ENCODE results near the gene SLC2A8.
A peak's percentile ranks its signal among the peaks of the same experiment; 100 is the strongest.

SLC2A8 gene

DNA sequence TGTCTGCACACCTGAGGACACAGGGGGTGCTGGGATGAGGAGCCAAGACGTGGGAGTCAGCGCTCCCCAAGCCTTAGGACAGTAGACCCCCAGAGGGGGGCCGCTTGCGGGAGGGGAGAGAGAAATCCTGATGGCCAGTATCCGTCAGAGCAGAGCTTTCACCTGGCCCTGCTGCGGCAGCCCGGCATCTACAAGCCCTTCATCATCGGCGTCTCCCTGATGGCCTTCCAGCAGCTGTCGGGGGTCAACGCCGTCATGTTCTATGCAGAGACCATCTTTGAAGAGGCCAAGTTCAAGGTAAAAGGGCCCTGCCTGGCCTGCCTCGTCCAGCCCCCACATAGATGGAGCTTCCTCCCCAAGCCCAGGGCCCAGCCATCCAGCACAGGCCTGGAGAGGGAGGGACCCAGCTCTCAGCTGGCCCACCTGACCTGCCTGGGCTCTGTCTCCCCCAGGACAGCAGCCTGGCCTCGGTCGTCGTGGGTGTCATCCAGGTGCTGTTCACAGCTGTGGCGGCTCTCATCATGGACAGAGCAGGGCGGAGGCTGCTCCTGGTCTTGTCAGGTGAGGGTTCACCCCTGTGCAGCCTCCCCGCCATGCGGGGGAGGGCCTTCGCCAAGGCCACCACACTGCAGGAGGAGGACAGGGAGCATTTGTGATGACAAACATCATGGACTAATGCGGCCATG, 6.7 kb downstream of the SLC2A8 start:
- no peak for DNase-seq (ENCODE audit: low read depth in 2 of 2)

DNA sequence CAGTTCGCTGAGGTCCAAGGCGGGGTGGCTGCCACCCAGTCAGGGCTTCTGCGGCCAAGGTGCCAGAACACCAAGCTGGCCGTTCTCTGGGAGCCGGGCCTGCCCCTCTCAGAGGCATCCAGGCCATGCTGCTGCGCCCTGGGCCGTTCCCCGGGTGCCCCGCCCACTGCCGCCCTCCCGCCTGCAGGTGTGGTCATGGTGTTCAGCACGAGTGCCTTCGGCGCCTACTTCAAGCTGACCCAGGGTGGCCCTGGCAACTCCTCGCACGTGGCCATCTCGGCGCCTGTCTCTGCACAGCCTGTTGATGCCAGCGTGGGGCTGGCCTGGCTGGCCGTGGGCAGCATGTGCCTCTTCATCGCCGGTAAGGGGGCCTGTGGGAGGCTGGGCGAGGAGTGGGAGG, 7.7 kb downstream of the SLC2A8 start:
- no peak for DNase-seq (ENCODE audit: low read depth in 2 of 2)

DNA sequence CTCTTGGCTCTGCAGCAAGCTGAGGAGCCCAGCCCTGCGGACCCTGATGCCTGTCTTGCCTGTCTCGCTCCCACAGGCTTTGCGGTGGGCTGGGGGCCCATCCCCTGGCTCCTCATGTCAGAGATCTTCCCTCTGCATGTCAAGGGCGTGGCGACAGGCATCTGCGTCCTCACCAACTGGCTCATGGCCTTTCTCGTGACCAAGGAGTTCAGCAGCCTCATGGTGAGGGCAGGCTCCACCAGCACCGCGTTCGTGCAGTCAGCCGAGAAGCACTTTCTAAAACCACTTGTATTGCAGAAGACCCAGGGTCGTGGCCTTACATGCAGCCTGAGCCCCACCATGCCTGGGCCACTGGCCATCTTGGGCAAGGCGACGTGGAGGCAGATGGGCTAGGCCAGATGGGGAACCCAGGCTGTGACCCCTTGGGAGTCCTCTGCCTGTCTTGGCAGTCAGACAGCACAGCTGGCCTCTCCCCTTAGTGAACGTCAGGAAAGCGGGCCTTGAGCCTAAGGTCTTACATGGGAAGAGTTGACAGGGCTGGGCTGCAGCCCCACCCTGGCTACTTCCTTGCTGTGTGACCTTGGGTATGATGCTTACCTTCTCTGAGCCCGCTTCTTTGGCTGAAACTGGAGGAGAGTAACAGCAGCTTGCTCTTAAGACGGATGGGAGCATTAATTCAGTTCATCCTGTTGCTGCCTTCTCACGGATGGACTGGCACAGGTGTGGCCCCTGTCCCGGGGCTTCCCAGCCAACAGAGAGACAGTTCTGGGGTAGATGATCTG, 8.6 kb downstream of the SLC2A8 start:
- no peak for DNase-seq (ENCODE audit: low read depth in 2 of 2)

DNA sequence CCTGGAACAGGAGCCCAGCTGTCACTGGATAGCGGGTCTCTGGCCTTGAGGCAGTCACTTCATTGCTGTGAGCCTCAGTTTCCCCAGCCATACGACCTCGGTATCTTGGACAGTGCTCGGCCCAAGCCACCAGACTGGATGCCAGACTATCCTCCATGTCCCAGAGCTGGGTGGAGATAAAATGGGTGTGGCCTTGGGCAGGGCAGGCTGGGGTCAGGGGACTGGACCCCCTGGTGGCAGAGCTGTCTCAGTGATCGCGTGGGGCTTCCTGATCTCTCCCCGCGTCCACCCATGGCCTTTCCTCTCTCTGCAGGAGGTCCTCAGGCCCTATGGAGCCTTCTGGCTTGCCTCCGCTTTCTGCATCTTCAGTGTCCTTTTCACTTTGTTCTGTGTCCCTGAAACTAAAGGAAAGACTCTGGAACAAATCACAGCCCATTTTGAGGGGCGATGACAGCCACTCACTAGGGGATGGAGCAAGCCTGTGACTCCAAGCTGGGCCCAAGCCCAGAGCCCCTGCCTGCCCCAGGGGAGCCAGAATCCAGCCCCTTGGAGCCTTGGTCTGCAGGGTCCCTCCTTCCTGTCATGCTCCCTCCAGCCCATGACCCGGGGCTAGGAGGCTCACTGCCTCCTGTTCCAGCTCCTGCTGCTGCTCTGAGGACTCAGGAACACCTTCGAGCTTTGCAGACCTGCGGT, 10.0 kb downstream of the SLC2A8 start:
- DNase-seq (ENCODE audit: low read depth in 2 of 2), result no peak

DNA sequence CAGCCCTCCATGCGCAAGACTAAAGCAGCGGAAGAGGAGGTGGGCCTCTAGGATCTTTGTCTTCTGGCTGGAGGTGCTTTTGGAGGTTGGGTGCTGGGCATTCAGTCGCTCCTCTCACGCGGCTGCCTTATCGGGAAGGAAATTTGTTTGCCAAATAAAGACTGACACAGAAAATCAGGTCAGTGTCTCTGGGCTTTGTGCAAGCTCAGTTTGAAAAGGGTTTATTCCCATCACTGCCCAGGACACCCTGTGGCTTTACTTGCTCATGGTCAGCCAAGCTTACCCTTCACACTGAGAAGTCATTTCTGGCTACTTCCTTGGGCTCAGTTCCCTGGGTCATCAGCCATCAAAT, 10.5 kb downstream of the SLC2A8 start:
- no peak for DNase-seq (ENCODE audit: low read depth in 2 of 2)

DNA sequence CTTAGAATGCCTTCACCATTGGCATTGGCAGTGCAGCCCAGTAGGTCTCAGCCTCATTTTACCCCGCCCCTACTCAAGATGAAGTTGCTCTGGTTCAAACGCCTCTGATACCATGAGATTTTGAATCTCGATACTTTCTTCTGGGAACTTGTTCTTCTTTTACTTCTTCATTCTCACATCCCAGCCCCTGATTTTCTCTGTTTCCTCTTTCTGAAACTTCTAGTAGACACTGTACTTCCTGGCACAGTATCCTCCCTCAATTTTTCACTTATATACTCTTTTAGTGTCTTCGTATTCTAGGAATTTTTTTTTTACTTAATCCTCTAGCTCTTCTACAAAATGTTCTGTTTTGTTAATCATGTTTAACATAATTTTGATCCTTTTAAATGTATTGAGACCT, 14.2 kb downstream of the SLC2A8 start:
- no peak for DNase-seq (ENCODE audit: low read depth in 2 of 2)

DNA sequence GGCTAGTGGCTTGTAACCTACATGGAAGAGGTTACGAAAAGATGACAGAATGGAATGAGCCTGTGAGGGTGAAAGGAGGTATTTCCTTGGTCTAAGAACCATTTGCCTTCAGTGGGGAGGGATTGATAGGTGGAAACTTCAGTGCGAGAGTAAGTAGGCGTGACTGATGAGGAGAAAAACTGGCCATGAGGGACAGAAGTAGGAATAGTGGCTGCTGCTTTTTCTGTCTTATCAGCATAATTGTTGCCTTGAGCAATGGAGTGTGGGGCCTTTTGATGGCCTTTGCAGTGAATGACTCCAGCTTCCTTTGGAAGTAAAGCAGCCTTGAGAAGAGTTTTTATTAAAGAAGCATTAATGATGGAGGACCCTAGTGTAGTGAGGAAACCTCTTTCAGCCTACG, 18.2 kb downstream of the SLC2A8 start:
- no peak for DNase-seq (ENCODE audit: low read depth in 2 of 2)

DNA sequence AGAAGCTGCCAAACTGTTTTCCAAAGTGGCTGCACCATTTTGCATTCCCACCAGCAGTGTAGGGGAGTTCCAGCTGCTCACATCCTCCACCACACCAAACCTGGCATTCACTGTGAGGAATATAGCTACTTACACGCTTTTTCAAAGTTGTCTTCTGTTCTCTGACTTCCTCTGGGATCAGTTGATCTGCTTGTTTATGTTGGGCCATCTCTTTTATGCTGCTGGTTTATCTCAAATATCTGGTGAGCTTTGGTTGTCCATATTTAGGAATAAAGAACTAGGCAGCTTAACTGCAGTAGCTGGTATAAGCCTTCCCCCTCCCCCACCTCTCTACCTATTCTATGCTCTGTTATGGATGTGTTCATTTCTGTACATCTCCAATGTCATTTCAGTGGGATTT, 18.7 kb downstream of the SLC2A8 start:
- no peak for DNase-seq (ENCODE audit: low read depth in 2 of 2)

DNA sequence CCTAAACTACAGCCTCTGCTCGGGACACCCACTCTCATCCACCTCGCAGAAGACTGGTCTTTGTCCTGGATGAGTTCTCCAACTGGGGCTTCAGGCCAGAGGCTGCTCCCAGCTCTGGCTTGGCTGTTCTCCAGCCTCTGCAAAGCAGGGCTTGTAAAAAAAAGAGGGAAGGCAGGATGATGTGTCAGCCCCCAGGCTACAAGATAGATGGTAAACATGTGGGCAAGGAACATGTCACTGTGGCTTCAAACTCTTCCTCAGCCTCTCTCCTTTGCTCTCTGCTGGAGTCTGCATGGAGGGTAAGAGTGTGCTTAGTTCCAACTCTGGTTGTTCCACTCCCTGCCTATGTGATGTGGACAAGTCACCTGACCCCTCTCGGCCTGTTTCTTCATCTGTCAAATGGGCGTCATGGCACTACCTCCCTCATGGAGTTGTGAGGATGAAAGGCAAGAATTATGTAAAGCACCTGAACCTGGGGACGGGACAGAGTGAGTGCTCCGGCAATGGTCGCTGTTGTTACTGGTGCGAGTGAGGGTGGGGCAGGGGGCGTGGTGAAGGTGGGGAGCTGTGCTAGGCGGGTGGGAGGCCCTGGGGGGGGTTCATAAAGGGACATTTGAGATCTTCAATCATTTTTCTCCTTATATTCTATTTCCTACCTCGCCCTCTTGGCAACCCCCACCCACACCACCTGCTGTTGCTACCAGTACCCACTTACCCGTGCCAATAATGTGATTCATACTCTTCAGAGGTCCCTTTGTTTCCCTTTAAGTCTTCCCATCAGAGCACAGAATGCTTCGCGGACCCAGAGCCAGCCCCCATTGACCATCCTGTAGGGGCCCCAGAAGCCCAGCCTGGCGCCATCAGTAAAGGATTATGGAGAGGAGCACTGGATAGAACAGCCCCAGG, 20.4 kb downstream of the SLC2A8 start:
- DNase-seq (ENCODE audit: low read depth in 2 of 2), result no peak

DNA sequence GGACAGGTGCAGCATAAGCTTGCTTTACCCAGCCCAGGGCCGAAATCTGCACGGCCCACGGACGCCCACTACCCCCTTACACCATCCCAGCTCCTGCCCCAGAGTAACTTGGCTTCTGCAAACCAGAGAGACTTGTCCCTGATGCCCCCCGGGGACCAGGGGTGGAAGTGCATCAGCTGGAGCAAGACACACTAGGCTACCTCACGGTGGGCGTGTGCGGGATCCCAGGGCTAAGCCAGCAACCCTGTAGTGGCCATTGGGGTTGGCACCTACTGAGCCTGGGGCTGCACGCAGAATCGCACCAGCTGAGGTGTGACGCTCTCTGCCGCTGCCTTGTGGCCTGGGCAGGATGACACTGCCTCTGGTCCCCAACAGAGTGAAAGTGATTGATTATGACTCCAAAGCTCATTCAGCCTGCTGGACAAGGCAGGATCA, 21.1 kb downstream of the SLC2A8 start:
- no peak for DNase-seq (ENCODE audit: low read depth in 2 of 2)

DNA sequence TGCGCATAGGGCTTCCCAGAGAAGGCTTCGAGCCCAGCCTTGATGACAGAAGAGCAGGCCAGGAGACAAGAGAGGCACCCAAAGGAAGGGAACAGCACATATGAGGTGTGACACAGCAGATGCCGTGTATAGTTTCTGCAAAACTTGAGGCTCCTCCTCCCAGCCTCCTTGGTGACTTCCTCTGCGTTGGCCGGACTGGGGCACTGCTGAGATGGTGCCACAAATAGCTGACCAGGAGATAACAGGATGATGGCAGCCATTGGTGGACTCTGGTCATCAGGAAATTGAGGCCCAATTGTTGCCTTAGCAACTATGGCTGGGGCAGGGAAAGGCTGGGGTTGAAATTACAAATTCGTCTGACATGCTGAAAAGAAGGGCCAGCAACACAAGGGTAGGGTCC, 22.4 kb downstream of the SLC2A8 start:
- DNase-seq (ENCODE audit: low read depth in 2 of 2), result no peak

DNA sequence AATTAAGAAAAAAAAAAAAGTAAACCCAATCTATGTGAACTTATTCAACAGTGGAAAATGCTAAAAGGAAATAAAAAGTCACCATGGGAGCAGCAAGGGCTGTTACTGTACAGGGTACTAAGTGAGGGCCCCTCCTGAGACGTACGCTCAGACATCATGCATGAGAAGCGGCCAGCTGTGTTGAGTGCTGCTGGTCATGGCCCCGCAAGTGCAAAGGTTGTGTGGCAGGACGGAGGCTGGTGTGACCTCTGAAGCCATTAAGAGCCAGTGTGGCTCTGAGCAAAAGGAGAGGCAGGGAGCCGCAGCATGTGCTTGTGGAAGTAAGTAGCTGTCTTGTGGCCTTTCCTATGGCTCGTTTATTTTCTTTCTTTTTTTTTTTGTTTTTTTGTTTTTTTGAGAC, 24.1 kb downstream of the SLC2A8 start:
- DNase-seq (ENCODE audit: low read depth in 2 of 2), result no peak

DNA sequence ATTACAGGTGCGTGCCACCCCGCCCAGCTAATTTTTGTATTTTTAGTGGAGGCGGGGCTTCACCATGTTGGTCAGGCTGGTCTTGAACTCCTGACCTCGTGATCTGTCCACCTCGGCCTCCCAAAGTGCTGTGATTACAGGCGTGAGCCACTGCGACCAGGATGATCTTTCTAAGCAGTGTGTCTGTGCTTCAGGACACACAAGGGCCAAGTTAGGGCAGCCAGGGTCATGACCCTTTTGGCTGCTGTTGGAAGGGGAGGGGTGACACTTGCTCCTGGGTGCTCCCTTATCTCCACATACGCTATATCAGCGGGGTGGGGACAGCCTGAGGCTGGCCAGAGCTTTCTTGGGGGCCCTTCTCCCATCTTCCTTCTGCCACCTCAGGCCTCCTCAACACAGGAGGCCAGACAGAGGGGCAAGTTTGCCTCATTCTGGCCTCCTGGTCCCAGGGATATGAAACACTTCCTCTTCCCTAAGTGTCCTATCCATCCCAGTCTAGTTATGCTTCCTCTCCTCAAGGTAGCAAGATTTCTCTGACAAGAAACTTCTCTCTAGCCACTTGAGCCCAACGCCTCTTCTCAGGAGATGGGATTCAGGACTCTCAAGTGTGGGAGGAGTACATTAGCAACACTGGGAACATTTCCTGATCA, 25.3 kb downstream of the SLC2A8 start:
- no peak for DNase-seq (ENCODE audit: low read depth in 2 of 2)

DNA sequence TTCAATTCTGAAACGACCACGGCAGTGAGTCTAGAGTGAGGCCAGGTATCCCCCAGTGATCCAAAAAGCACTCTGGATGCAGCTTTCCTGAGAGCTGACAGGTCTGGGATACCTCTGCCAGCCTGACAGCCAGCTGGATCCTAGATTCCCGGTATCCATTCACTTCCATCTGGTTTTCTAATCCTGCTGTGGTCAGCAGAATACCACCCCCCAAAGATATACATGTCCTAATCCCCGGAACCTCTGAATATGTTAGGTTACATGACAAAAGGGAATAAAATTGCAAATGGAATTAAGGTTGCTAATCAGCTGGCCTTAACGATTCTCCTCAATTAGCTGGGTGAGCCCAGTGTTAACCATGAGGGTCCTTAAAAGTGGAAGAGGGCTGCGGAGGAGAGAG, 25.8 kb downstream of the SLC2A8 start:
- DNase-seq (ENCODE audit: low read depth in 2 of 2), result no peak

DNA sequence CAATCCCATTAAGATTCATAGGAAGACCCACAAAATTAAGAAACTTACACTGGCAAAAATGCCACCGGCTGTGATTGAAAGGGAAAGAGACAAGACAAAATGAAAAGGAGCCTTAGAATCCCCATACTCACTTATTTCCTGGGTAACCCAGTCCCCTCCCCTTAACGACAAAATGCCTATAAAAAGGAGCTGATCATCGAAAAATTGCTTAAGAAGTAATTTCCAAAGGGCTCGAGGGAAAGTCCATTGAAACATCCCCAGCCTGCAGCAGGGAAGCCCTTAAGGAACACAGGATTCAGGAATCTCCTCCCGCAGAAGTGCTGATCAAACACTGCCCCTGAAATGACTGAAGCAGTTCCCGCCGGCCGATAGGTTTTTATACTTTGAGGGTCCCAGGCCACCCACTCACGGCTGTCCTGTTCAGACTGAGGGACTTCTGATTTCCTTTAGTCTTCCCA, 26.5 kb downstream of the SLC2A8 start:
- DNase-seq (ENCODE audit: low read depth in 2 of 2), result no peak

DNA sequence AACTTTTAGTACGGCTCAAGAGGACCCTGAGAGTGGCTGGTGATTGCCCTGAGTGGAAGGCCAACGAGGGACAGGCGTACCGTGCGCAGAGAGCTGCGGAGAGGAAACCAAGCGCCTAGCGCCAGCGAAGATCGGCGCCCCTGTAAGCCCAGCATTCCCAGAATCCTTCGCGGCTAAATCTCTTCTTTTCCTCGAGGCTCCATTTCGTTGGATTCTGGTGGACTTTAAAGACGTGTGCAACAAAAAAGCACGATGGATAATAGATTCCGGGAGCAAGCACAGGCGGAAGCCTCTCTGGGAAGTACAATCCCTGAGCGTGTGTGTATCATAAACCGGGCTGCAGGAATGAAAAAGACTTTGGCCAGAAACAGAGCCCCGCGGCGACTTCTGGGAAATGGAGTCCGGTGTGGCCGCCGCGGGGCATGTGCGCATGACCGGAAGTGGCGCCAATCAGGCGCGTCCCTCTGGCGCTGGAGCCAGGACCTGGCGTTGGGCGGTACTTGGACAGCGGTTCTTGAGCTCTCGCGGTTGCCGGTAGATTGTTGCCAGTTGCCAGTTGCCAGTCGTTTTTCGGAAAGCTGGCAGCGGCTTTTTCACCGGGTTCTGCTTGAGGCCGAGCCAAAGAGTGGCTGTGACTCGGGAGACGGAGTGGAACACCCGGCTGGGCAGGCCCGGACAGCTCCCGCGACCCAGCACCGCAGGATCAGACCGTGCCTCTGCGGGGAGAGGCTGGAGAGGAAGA, 27.1 kb downstream of the SLC2A8 start, which contains the start of gene ZNF79:
TSS of gene ZNF79 (plus strand) at position 449 of the 742 bp plus-strand sequence. CDS start 406 bp downstream, outside the sequence.
- peak; percentile 69 to 79 for DNase-seq (ENCODE audit: low read depth in 2 of 2)

DNA sequence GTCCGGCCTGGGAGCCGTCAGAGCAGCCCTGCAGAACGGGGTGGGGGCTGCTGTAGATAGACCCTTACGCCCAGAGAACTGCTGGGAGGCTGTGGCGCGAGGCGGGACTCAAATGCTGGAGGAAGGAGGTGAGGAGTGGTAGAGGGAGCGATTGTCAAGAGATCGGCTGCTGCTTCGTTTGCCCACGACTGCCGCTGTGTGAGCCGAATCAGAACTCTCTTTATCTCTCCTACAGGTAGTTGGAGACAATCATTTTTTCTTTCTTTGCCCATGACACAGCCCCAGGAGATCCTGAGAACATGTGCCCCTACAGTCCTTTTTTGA, 27.7 kb downstream of the SLC2A8 start:
- no peak for DNase-seq (ENCODE audit: low read depth in 2 of 2)

DNA sequence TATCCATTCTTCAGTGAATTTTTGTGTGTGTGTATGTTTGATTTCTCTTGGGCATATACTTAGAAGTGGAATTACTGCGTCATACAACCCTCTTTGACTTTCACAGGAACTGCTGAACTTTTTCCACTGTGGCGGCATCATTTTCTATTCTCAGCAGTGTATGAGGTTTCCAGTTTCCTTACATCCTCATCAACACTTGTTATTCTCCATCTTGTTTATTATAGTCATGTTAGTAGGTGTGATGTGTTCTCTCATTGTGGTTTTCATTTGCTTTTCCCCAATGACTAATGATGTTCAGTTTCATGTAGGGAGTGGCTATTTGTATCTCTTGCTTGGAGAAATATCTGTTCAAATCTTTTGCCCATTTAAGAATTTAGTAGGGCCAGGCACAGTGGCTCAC, 29.8 kb downstream of the SLC2A8 start:
- no peak for DNase-seq (ENCODE audit: low read depth in 2 of 2)

DNA sequence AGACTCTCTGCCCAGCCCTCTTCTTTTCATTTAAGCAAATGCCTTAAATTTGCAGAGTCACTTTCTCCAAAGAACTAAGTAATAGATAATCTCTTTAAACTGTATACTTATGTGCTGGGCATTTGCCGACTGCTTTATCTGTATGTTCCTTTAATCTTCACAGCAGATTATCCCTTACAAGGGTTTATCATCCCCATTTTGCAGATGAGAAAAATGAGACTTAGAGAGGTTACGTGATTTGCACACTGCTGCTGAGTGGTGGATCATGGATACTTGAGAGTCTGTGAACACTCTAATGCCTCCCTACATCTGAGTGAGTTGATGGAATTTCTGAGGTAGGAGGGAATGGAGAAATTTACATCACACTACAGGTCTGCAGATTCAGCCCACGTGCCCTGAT, 31.4 kb downstream of the SLC2A8 start:
- DNase-seq (ENCODE audit: low read depth in 2 of 2), result no peak

DNA sequence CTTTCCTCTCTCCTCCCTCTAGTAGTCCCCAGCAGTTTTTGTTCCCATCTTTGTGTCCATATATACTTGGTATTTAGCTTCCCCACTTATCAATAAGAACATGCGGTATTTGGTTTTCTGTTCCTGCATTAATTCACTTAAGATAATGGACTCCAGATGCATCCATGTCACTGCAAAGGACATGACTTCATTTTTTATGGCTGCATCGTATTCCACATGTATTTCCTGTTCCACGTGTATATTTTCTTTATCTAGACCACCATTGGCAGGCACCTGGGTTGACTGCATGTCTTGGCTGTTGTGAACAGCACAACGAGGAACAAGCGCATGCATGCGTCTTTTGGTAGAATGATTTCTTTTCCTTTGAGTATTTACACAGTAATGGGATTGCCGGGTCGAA, 33.4 kb downstream of the SLC2A8 start:
- no peak for DNase-seq (ENCODE audit: low read depth in 2 of 2)
